Thoracic aorta (tissue), 2 donors: Measurements from ENCODE around the gene TEX101. TPM values are rescaled to one million over a fixed set of nuclear protein-coding genes. Genes with fewer than 3 reads are reported as not detected.

Source experiments
- ATAC-seq: fragments of 150-250 bp; one replicate; pipeline ENCODE4 v1.8.0; 2017; ENCODE audit warnings: low read depth; ENCODE audit not compliant: insufficient number of reproducible peaks, low FRiP score
- DNase-seq: peaks from one replicate; pipeline ENCODE4 v3.0.0-alpha.2; 2020; ENCODE audit warnings: low spot score
- H3K27ac ChIP-seq, 2 donors: fragments of 200-600 bp; sonication (generic); 1 replicate in 1 of 2; 2 replicates in 1 of 2; pipeline ENCODE4 v1.5.1; 2016; ENCODE audit warnings: mild to moderate bottlenecking in 2 of 2, moderate library complexity in 2 of 2
- H3K27me3 ChIP-seq: fragments of 200-600 bp; sonication (generic); replicated peaks from 2 replicates; pipeline ENCODE4 v1.6.0; 2016; ENCODE audit warnings: mild to moderate bottlenecking; ENCODE audit not compliant: insufficient read depth
- H3K36me3 ChIP-seq: fragments of 200-600 bp; sonication (generic); one replicate; pipeline ENCODE4 v1.5.1; 2016
- H3K4me1 ChIP-seq, 2 donors: fragments of 200-600 bp; sonication (generic); 1 replicate in 1 of 2; 2 replicates in 1 of 2; pipeline versions ENCODE4 v1.5.1 to v1.6.0; 2016; ENCODE audit warnings: low read depth in 2 of 2, mild to moderate bottlenecking in 1 of 2; ENCODE audit not compliant: control insufficient read depth in 1 of 2
- H3K4me3 ChIP-seq: fragments of 200-600 bp; sonication (generic); 2 replicates; pipeline ENCODE4 v1.5.1; 2016; ENCODE audit warnings: mild to moderate bottlenecking
- H3K9me3 ChIP-seq: fragments of 200-600 bp; sonication (generic); 2 replicates; pipeline ENCODE4 v1.5.1; 2016
- CTCF ChIP-seq: fragments of 200-600 bp; sonication (generic); IDR thresholded peaks from one replicate; pipeline ENCODE4 v1.5.1; 2019; ENCODE audit warnings: antibody characterized with exemption
- total RNA-seq, 2 donors: library from RNA; depleted of rRNA; stranded (reverse); fragments of >200 nt; gene quantifications; one replicate each; pipeline versions ENCODE4 v1.1.0 to v1.2.3, GENCODE V29; 2016

The TEX101 gene
- total RNA-seq, 2 donors from 2014 or later, result not detected

DNA sequence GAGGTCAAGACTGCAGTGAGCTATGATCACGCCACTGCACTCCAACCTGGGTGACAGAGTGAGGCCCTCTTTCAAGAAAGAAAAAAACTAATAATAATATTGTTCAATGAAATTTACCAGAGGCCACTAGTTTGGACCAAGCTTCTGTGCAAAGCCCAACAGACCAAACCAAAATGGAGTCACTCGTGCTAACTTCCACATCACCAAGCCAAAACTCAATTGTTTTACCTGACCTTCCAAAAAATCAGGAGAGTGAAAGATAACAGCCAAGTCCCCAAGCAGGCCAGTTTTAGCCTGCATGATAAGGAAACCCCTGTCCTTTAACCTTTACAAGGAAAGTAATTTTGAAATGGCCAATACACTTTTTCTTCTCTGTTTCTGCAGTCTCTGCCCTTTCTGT is 30.7 kb downstream of the TEX101 start:
- Histone ChIP-seq H3K27ac (no peak overlapping the region), H3K4me1 (no peaks in the 10 kb centered on the region)
- no peak for DNase-seq

GRCh38 chr19:43446746-43447489 is 32.2 kb downstream of the TEX101 start:
- TF ChIP-seq CTCF, result peak; percentile 95

More for the DNA sequence above, 30.7 kb downstream of the TEX101 start:
- ATAC-seq, result no peak
- no peaks in the 10 kb centered on the region for H3K27me3 ChIP-seq
- no peaks in the 10 kb centered on the region for H3K9me3 ChIP-seq
- no peak overlapping the region for H3K4me3 ChIP-seq
- TF ChIP-seq CTCF, result no peak
- no peaks in the 10 kb centered on the region for H3K36me3 ChIP-seq

GRCh38 chr19:43447655-43448054 is 33.0 kb downstream of the TEX101 start:
- TF ChIP-seq CTCF, result no peak
- DNase-seq (no peak), ATAC-seq (no peak)
- no peak overlapping the region for H3K27ac ChIP-seq
- no peak overlapping the region for H3K4me3 ChIP-seq
- H3K36me3 ChIP-seq, result no peaks in the 10 kb centered on the region
- H3K9me3 ChIP-seq, result no peaks in the 10 kb centered on the region
- no peaks in the 10 kb centered on the region for H3K4me1 ChIP-seq
- H3K27me3 ChIP-seq, result no peaks in the 10 kb centered on the region

More at GRCh38 chr19:43446746-43447489, 32.2 kb downstream of the TEX101 start:
- Histone ChIP-seq H3K9me3 (no peaks in the 10 kb centered on the region), H3K36me3 (no peaks in the 10 kb centered on the region), H3K4me3 (no peak overlapping the region), H3K27ac (no peak overlapping the region), H3K27me3 (no peaks in the 10 kb centered on the region), H3K4me1 (no peaks in the 10 kb centered on the region)
- ATAC-seq, result no peak
- peak; percentile 25 for DNase-seq

DNA sequence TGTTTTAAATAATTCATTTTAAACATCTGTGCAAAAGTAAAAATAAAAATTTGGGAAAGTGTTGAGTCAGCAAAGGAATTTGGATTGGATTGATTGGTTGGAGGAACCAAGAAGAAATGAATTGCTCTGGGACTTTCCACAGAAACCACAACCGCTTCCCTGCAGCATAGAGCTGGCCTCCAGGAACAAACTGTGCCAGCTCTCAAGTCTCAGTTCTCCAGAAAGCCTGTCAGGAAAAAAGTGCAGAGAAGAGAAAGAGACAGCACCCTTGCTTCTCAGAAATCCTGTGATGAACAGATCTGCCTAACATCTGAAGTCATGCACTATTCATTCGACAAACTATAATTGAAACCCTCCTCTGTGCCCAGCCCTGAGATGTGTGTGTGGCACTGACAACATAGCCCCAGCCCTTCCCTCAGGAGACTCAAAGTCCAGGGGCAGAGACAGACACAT is 35.9 kb downstream of the TEX101 start:
- Histone ChIP-seq H3K9me3 (no peaks in the 10 kb centered on the region), H3K4me1 (no peaks in the 10 kb centered on the region), H3K27me3 (no peaks in the 10 kb centered on the region), H3K27ac (no peak overlapping the region), H3K4me3 (no peak overlapping the region), H3K36me3 (no peaks in the 10 kb centered on the region)
- no peak for TF ChIP-seq CTCF
- DNase-seq (no peak), ATAC-seq (no peak)

GRCh38 chr19:43452582-43452981 is 37.9 kb downstream of the TEX101 start:
- DNase-seq (no peak), ATAC-seq (no peak)
- TF ChIP-seq CTCF, result no peak
- Histone ChIP-seq H3K36me3 (no peaks in the 10 kb centered on the region), H3K27ac (no peak overlapping the region), H3K4me1 (no peaks in the 10 kb centered on the region), H3K27me3 (no peaks in the 10 kb centered on the region), H3K9me3 (no peaks in the 10 kb centered on the region), H3K4me3 (no peak overlapping the region)
